NB4 (cell line): ENCODE measurements around the gene STEAP4.

Experiments
- DNase-seq: peaks from one replicate; pipeline ENCODE4 v3.0.0; 2010; ENCODE audit warnings: low read depth
- H3K4me3 ChIP-seq: one replicate; pipeline ENCODE4 v1.5.1; 2011; ENCODE audit warnings: mild to moderate bottlenecking, low read depth, low read length, moderate library complexity
- MYC ChIP-seq: IDR thresholded peaks from 2 replicates; pipeline ENCODE4 v1.6.1; 2011; ENCODE audit warnings: low read depth, low read length
- POLR2A ChIP-seq: IDR thresholded peaks from 2 replicates; pipeline ENCODE4 v1.6.1; 2011; ENCODE audit warnings: mild to moderate bottlenecking; ENCODE audit not compliant: insufficient read length; ENCODE audit errors: extremely low read depth
- TF ChIP-seq, protein P1 (sequence below): IDR thresholded peaks from one replicate; pipeline ENCODE4 v1.5.1; 2012; ENCODE audit warnings: low read depth, low read length
- TF ChIP-seq, protein P2 (sequence below): IDR thresholded peaks from 2 replicates; pipeline ENCODE4 v1.6.1; 2011; ENCODE audit warnings: low read depth, low read length

Gene STEAP4

DNA sequence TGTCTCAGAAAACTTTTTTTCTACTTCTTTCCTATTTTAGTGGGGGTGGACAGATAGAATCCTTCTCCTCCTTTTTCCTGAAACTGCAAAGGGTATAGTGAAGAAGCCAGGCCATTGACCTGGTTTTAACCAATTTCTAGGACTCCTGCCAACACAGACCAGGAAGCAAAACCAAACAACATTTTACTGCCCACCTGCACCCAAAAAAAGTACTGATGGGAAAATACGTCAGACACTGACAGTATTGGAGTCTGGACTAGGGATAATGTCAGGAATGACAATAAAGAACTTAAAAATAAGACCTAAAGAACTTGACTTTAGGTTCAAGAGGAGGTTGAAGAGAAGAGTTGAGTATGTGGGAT lies 5.0 kb upstream of the STEAP4 start:
- no peak overlapping the region for H3K4me3 ChIP-seq
- TF ChIP-seq MYC: no peak
- TF ChIP-seq, protein P1, sequence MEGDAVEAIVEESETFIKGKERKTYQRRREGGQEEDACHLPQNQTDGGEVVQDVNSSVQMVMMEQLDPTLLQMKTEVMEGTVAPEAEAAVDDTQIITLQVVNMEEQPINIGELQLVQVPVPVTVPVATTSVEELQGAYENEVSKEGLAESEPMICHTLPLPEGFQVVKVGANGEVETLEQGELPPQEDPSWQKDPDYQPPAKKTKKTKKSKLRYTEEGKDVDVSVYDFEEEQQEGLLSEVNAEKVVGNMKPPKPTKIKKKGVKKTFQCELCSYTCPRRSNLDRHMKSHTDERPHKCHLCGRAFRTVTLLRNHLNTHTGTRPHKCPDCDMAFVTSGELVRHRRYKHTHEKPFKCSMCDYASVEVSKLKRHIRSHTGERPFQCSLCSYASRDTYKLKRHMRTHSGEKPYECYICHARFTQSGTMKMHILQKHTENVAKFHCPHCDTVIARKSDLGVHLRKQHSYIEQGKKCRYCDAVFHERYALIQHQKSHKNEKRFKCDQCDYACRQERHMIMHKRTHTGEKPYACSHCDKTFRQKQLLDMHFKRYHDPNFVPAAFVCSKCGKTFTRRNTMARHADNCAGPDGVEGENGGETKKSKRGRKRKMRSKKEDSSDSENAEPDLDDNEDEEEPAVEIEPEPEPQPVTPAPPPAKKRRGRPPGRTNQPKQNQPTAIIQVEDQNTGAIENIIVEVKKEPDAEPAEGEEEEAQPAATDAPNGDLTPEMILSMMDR: no peak
- TF ChIP-seq, protein P2, sequence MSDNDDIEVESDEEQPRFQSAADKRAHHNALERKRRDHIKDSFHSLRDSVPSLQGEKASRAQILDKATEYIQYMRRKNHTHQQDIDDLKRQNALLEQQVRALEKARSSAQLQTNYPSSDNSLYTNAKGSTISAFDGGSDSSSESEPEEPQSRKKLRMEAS: no peak
- TF ChIP-seq POLR2A: no peak
- DNase-seq: no peak

DNA sequence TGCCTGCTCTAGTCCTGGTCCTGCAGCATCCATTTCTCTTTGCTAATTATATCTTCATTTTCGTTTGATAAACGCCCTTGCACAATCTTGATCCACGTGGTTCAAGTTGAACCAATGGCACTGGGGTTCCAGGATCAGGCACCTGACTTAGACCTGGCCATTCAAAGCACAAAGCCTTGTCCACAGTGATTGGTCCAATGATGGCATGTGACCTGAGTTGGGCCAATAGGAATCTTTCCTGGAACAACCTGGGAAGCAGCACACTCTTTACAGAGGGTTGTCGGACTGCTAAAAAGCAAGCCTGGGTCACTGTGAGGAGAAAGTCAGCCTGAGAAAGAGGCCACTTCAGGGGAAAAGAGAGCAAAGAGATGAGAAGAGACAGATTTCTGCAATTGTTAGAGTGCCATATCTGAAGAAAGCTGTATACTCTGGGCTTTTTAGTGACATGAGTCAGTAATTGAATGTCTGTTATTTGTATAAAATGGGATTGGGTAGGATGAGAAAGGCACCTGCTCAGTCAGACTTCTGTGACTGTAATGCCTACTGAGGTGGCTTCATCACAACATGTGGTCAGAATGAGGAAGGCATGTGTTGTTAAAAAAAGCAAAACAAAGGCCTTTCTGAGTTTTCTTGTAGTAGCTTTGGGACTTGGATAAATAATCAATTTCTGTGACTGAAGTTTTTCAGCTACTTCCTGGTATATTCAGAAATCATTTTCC lies 4.4 kb upstream of the STEAP4 start:
- TF ChIP-seq, protein P1: no peak
- TF ChIP-seq MYC (no peak), POLR2A (no peak)
- TF ChIP-seq, protein P2: no peak
- no peak for DNase-seq
- no peak overlapping the region for H3K4me3 ChIP-seq

DNA sequence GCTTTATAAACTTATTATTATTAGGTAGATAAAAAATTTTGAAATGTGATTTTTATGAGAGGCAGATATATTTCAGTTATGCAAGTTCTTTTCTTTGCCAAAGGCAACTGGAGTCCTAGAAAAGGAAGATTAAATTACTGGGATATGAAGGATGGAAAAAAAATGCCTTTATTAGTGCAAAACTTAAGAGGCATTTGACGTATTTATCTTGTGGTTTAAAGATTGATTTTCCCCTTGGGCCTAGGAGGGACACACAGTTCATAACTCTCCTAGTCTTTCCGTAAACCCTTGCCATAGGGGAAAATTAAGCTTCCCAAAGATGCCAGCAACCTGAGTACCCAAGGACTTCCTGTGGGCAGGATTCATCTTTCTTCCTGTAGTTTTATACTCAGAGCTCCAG lies 3.1 kb upstream of the STEAP4 start:
- no peak overlapping the region for H3K4me3 ChIP-seq
- no peak for TF ChIP-seq MYC
- no peak for TF ChIP-seq POLR2A
- TF ChIP-seq, protein P1: no peak
- TF ChIP-seq, protein P2: no peak
- DNase-seq: no peak

DNA sequence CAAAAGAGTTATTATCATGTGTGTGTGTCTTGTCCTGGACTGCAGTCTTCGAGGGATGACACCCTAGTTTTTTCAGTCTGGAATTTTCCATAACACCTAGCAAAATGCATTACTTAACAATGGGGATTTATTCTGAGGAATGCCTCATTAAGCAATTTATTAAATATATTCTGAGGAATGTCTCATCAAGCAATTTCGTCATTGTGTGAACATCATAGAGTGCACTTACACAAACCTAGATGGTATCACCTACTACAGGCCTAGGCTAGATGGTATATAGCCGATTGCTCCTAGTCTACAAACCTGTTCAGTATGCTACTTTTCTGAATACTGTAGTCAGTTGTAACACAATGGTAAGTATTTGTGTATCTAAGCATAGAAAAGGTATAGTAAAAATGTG lies 1.1 kb upstream of the STEAP4 start:
- no peak for DNase-seq
- TF ChIP-seq, protein P1: no peak
- TF ChIP-seq POLR2A (no peak), MYC (no peak)
- TF ChIP-seq, protein P2: no peak
- H3K4me3 ChIP-seq: no peak overlapping the region

DNA sequence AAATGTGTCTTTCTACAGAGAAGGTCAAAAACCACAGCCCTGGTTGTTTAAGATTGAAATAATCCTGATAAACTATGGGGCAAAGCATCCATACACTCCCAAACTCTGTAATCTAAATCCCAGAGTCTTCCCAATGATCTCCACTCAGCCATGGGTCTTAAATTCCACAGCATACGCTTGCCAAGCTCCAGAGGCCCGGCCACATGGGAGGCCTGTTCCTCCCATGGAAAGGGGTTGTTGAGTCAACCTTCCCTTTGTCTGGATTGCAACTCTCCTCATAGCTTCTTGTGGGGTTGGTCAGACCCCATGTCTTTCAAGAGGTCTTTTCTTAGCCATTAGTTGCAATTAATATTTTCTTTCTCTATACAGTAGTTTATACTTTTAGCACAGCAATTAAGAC lies 718 bp upstream of the STEAP4 start:
- H3K4me3 ChIP-seq: no peak overlapping the region
- DNase-seq: no peak
- TF ChIP-seq, protein P1: no peak
- TF ChIP-seq MYC: no peak
- no peak for TF ChIP-seq POLR2A
- TF ChIP-seq, protein P2: no peak
